Pancreas (tissue), 10 donors: Measurements from ENCODE around the gene AZU1. TPM values are rescaled to one million over a fixed set of nuclear protein-coding genes. Genes with fewer than 3 reads are reported as not detected.

Experiments
- ATAC-seq, 4 donors: fragments of 200-7000 bp; cut with Tn5 transposase; one replicate each; pipeline versions ENCODE4 v1.8.0 to v1.9.1; 2020; ENCODE audit warnings: mild to moderate bottlenecking in 4 of 4, moderate library complexity in 4 of 4
- DNase-seq, 6 donors: peaks; one replicate each; pipeline ENCODE4 v3.0.0-alpha.2; 2020
- FAIRE-seq: peaks from 2 replicates; lab custom pipeline; 2012; peaks lifted over from hg19 to GRCh38; lab: Jason Lieb, UNC
- H3K27ac ChIP-seq, 4 donors: fragments of 200-600 bp; sonication (generic); 1 replicate in 3 of 4; 2 replicates in 1 of 4; pipeline versions ENCODE4 v1.5.0 to v1.8.0; 2020
- H3K27me3 ChIP-seq, 4 donors: fragments of 200-600 bp; one replicate each; pipeline ENCODE4 v1.8.0; 2021
- H3K36me3 ChIP-seq, 3 donors: fragments of 200-600 bp; sonication (generic) in 1 of 3; one replicate each; pipeline versions ENCODE4 v1.5.0 to v1.8.0; 2020 to 2021
- H3K4me1 ChIP-seq, 3 donors: fragments of 200-600 bp; one replicate each; pipeline ENCODE4 v1.8.0; 2021
- H3K4me3 ChIP-seq, 4 donors: fragments of 200-600 bp; sonication (generic) in 2 of 4; one replicate each; pipeline versions ENCODE4 v1.5.0 to v1.8.0; 2020 to 2021
- H3K9me3 ChIP-seq, 4 donors: fragments of 200-600 bp; one replicate each; pipeline ENCODE4 v1.8.0; 2021
- WGBS, 2 donors: extraction: QIAGEN DNeasy Blood & Tissue Kit; methylation state at CpG; one replicate each; pipeline ENCODE4 v1.1.7; 2013; 5-methylcytosine and 5-hydroxymethylcytosine counted together
- intact Hi-C, 3 donors: fragments of 100-400 bp; cut with DNase I; formaldehyde crosslinking; loops; one replicate each; pipeline versions ENCODE4 v1.11.1 to v1.14.2; 2022
- polyA plus RNA-seq, 2 donors: library from polyadenylated mRNA; stranded (reverse); fragments of 200-250 nt; gene quantifications; one replicate each; pipeline ENCODE4 v1.2.3, GENCODE V29; 2013
- total RNA-seq, 6 donors: library from RNA; stranded (reverse); fragmentation: NEBNext Ultra II Directional in 4 of 6; extraction: Animal tissue kit (Norgen Biotek cat#: 25700) in 4 of 6; gene quantifications; one replicate each; pipeline versions ENCODE4 v1.2.1 to v1.2.4, GENCODE V29; 2021 to 2023
- TF ChIP-seq, protein P1 (sequence below), 4 donors: fragments of 200-600 bp; sonication (generic) in 3 of 4; IDR thresholded peaks; one replicate each; pipeline versions ENCODE4 v1.5.0 to v1.8.0; 2021; ENCODE audit warnings: antibody characterized with exemption in 4 of 4
- donor health status: healthy with polysubstance abuse.
- donor health status: DM: no; HTN: no; CAD: no; lungs with moderate emphysema.
- donor health status: DM: no; HTN: no; CAD: no.
- donor health status: control.
- donor health status: control.
- donor health status: Bipolar disorder and iron deficiency.
- donor health status: DM: yes; HTN: yes; CAD: no.
- donor health status: DM: no; HTN: no; CAD: no.
- donor health status: DM: no; HTN: no; CAD: no.
- donor health status: DM: yes; HTN: yes; CAD: no.

The AZU1 gene
- total and polyA plus RNA-seq, 8 donors, result 0.35 TPM; not detected in 7

GRCh38 chr19:805166-805551 is 22.5 kb upstream of the AZU1 start:
- TF ChIP-seq, protein P1, sequence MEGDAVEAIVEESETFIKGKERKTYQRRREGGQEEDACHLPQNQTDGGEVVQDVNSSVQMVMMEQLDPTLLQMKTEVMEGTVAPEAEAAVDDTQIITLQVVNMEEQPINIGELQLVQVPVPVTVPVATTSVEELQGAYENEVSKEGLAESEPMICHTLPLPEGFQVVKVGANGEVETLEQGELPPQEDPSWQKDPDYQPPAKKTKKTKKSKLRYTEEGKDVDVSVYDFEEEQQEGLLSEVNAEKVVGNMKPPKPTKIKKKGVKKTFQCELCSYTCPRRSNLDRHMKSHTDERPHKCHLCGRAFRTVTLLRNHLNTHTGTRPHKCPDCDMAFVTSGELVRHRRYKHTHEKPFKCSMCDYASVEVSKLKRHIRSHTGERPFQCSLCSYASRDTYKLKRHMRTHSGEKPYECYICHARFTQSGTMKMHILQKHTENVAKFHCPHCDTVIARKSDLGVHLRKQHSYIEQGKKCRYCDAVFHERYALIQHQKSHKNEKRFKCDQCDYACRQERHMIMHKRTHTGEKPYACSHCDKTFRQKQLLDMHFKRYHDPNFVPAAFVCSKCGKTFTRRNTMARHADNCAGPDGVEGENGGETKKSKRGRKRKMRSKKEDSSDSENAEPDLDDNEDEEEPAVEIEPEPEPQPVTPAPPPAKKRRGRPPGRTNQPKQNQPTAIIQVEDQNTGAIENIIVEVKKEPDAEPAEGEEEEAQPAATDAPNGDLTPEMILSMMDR (IDR thresholded peaks at IDR 0.05), result no peak
- no peak overlapping the region for H3K4me3 ChIP-seq
- peak in 1 of 6 donors; percentile 35 for DNase-seq
- H3K27ac ChIP-seq, result no peak overlapping the region
- ATAC-seq, result no peak
- H3K36me3 ChIP-seq, result peaks cover 13 to 64% (median 62%) of the 10 kb centered on the region in 3 donors
- 88 to 91% methylated on average over 33 of the region's 33 CpGs for WGBS, 2 donors
- no peaks in the 10 kb centered on the region for H3K9me3 ChIP-seq
- no peak for FAIRE-seq
- peaks cover 19 to 25% (median 20%) of the 10 kb centered on the region in 3 donors for H3K4me1 ChIP-seq
- intact Hi-C loops, result no loop called here
- no peaks in the 10 kb centered on the region for H3K27me3 ChIP-seq

DNA sequence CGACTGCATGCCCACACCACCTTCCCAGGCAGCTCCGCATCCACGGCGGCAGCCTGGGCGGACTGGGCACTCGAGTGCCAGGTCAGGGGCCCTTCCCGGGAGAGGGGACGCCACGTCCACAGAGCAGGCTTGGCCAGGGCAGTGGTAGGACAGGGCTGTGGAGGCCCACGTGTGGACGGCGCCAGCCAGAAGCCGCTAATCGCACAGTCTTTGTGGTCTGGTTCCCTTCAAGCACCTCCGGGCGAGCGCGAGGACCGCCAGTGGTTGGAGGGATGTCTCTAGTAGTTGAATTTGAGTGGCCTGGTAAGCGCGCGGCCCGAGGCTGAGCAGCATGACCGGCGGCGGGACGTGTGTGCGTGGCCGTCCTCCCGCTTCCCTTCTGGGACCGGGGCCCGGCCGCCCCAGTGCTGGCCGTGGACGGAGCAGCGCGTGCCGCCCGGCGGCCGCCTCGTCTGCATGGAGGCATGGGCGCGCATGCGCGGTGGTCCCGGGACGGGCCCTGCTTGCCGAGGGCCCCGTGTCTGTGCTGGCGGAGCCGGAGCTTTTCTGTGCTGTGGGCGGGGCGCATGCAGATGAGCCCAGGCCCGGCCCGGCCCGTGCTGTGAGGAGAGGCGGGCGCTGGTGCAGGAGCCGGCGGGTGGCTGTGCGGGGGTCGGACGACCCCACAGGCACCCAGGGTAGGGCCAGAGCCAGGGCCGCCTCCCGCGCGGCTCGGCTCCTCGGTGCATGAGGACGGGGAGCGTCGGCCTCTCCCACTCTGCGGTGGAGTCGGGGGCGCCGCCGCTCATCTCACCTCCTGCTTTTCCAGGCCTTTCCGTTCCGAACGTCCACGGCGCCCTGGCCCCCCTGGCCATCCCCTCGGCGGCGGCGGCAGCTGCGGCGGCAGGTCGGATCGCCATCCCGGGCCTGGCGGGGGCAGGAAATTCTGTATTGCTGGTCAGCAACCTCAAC is 21.8 kb upstream of the AZU1 start:
- no peaks in the 10 kb centered on the region for H3K27me3 ChIP-seq
- ATAC-seq, result no peak
- 93 to 94% methylated on average over 74 to 93 of the region's 93 CpGs for WGBS, 2 donors
- TF ChIP-seq, protein P1 (IDR thresholded peaks at IDR 0.05), result no peak
- H3K27ac ChIP-seq, result no peak overlapping the region
- no peak overlapping the region for H3K4me3 ChIP-seq
- no peaks in the 10 kb centered on the region for H3K9me3 ChIP-seq
- peak in 1 of 6 donors; percentile 37 for DNase-seq
- H3K36me3 ChIP-seq, result peaks cover 20 to 71% (median 69%) of the 10 kb centered on the region in 3 donors
- intact Hi-C loops, result no loop called here
- FAIRE-seq, result no peak
- peaks cover 12 to 18% (median 13%) of the 10 kb centered on the region in 3 donors for H3K4me1 ChIP-seq

DNA sequence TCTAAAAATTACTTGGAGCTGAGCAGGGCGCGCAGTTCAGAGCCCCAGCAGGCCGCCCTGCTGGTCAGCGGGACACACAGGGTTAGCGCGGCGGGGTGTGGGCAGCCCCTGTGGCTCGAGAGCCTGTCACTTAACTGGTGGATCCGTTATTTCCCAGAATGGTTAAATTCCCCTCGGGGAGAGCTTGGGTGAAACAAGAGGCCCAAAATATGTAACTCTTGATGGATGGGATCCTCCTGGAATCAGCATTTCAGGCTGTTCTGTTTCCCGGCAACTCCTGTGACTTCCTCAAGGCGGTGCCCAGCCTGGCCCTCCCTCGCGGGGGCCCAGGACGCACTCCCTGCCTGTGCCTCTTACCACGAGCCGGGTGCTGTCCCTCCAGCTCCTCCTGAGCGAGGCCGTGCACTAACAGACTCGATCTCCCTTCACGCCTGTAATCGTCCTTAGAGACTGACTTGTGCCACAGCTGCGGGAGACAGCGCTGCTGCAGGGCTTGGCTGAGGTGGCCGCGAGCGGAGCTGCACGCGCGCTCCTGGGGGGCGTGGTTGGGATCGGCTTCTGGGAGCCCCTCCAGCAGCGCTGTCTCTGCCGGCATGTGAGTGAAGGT is 20.7 kb upstream of the AZU1 start:
- no peak overlapping the region for H3K27ac ChIP-seq
- H3K4me3 ChIP-seq, result no peak overlapping the region
- H3K9me3 ChIP-seq, result no peaks in the 10 kb centered on the region
- no peaks in the 10 kb centered on the region for H3K27me3 ChIP-seq
- ATAC-seq, result peak in 2 of 4 donors; percentile 9 to 20
- no peak for FAIRE-seq
- peaks cover 24 to 80% (median 76%) of the 10 kb centered on the region in 3 donors for H3K36me3 ChIP-seq
- H3K4me1 ChIP-seq, result peaks cover 3 to 7% (median 4%) of the 10 kb centered on the region in 3 donors
- TF ChIP-seq, protein P1 (IDR thresholded peaks at IDR 0.05), result no peak
- intact Hi-C loops, result no loop called here
- WGBS, 2 donors, result 87 to 88% methylated on average over 34 of the region's 34 CpGs
- DNase-seq, result no peak

DNA sequence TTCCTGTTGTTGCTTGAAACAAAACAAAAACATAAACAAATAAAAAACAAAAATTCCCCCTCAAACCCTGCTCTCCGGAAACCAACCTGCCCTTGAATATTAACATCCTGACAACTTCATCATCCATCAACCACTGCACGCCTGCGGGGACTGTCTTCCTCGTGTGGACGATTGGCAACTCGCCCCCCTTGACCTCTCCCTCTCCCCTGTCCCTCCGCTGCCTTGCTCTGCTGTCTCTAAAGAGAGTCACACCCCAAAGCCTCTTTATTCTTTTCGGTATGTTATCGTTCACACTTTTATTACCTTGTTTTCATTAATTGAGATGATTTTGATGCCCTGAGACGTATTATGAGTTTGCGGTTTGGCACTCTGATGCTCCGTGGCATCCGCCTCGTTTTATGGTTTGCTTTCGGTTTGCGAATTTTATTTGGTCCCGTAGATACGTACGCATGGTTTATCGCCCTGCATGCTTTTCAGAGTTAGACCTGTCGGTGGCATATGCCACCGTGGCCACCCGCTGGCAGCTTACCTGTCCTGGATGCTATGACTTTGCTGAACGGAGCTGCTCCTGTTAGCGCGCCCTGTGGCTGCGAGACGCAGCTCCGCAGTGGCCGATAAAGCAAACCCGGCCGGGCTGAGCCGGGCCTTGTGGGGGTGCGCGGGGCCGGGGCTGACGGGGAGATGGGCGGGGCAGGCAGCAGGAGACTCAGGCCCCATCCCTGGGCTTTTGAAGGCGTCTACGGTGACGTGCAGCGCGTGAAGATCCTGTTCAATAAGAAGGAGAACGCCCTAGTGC is 19.8 kb upstream of the AZU1 start:
- 91 to 92% methylated on average over 43 to 44 of the region's 44 CpGs for WGBS, 2 donors
- no peak for FAIRE-seq

More for the DNA sequence above, 19.8 kb upstream of the AZU1 start:
- Histone ChIP-seq H3K27me3 (no peaks in the 10 kb centered on the region), H3K27ac (no peak overlapping the region), H3K36me3 (peaks cover 24 to 83% (median 76%) of the 10 kb centered on the region in 3 donors), H3K4me1 (no peaks in the 10 kb centered on the region), H3K9me3 (no peaks in the 10 kb centered on the region), H3K4me3 (no peak overlapping the region)
- no peak for ATAC-seq
- intact Hi-C loops, result no loop called here
- TF ChIP-seq, protein P1 (IDR thresholded peaks at IDR 0.05), result no peak
- DNase-seq, result no peak
